Fibroblast of pulmonary artery (primary cell): ENCODE results near the gene B4GALNT2.

Experiments used
- DNase-seq: peaks from one replicate; pipeline ENCODE4 v3.0.0-alpha.2; 2010; ENCODE audit warnings: low read depth
- H3K4me3 ChIP-seq: replicated peaks from 2 replicates; pipeline ENCODE4 v1.5.1; 2011; ENCODE audit warnings: low read depth, mild to moderate bottlenecking, control low read depth, low read length, moderate library complexity
- TF ChIP-seq, protein P1 (sequence below): IDR thresholded peaks from 2 replicates; pipeline ENCODE4 v1.5.1; 2011; ENCODE audit warnings: mild to moderate bottlenecking, control low read depth, low read length, inconsistent platforms; ENCODE audit errors: missing control alignments

The B4GALNT2 gene

DNA sequence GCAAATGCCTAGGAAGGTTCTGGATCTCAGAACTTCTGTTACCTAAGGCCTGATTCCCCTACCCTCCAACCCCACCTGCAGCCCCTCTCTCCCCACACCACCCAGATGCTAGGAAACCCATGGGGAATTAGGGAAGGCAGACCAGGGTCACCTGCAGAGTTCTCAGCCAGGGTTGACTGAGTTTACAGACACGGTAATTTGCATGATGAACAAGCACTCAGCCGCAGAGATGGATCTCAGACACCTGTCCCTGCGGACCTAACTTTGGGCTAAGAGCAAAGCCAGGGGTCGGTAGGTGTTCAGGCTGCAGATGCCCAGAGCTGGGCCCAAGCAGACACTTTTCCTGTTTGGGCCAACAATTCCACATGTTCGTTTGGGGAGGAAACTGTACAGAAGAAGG is 80.8 kb downstream of the B4GALNT2 start:
- DNase-seq: no peak
- no peak overlapping the region for H3K4me3 ChIP-seq
- TF ChIP-seq, protein P1, sequence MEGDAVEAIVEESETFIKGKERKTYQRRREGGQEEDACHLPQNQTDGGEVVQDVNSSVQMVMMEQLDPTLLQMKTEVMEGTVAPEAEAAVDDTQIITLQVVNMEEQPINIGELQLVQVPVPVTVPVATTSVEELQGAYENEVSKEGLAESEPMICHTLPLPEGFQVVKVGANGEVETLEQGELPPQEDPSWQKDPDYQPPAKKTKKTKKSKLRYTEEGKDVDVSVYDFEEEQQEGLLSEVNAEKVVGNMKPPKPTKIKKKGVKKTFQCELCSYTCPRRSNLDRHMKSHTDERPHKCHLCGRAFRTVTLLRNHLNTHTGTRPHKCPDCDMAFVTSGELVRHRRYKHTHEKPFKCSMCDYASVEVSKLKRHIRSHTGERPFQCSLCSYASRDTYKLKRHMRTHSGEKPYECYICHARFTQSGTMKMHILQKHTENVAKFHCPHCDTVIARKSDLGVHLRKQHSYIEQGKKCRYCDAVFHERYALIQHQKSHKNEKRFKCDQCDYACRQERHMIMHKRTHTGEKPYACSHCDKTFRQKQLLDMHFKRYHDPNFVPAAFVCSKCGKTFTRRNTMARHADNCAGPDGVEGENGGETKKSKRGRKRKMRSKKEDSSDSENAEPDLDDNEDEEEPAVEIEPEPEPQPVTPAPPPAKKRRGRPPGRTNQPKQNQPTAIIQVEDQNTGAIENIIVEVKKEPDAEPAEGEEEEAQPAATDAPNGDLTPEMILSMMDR: no peak

DNA sequence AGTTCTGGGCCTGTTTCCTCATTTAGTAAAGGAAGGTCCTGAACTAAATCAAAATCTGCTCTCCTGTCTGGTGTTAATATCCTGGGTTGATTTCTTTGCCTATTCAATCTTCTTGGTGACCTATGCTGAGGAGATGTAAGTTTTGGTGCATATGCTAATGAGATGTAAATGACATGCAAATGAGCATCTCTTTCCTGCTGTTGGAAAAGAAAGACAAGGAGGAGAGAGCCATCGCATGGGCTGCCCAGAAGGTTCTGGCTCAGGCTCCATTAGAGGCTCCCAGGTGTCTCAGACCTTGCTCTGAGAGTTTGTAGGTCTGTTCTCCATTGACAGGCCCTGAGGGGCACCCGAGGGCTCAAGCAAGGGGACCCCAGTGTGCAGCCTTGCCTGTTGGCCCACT is 81.3 kb downstream of the B4GALNT2 start:
- no peak for DNase-seq
- no peak overlapping the region for H3K4me3 ChIP-seq
- TF ChIP-seq, protein P1: no peak

DNA sequence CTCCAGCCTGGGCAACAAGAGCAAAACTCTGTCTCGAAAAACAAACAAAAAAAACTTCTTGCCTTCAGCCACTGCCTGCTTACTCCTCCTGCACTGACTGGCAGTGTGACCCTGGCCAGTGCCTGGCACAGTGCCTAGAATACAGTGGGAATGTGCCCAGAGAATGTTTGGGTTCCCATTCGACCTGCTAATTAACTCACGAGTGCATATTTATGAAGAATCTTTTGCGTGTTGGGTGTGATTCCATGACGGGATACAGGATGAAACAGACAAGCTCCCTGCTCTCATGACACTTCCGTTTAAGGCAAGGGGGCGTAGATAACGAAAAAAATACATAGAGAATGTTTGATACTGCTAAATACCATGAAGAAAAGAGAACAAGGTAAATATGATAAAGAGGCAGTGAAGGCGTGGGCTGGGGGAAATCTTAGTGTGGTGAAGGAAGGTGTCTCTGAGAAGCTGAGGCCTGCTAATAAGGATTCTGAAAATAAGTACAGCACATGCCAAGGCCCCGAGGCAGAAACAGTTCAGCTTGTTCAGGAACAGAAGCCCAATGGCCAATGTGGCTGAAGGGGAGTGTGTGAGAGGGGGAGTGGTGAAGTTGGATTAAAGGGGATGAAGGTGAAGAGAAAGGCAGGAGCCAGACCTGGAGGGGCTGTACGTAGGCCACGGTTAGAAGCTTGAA is 82.2 kb downstream of the B4GALNT2 start:
- no peak for DNase-seq
- TF ChIP-seq, protein P1: no peak
- no peak overlapping the region for H3K4me3 ChIP-seq

DNA sequence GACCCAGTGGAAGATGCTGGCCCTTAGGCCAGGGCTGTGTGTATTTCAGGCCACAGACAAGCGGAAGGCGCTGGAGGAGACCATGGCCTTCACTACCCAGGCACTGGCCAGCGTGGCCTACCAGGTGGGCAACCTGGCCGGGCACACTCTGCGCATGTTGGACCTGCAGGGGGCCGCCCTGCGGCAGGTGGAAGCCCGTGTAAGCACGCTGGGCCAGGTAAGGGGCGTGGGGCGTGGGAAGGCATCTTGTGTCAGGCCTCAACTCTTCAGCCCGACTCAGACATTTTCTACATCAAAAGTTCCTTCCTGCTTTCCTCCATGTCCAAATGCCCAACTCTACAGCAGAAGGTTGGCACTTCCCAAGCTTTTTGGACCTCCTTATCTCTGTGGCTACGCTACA is 83.9 kb downstream of the B4GALNT2 start:
- TF ChIP-seq, protein P1: no peak
- DNase-seq: no peak
- H3K4me3 ChIP-seq: no peak overlapping the region

DNA sequence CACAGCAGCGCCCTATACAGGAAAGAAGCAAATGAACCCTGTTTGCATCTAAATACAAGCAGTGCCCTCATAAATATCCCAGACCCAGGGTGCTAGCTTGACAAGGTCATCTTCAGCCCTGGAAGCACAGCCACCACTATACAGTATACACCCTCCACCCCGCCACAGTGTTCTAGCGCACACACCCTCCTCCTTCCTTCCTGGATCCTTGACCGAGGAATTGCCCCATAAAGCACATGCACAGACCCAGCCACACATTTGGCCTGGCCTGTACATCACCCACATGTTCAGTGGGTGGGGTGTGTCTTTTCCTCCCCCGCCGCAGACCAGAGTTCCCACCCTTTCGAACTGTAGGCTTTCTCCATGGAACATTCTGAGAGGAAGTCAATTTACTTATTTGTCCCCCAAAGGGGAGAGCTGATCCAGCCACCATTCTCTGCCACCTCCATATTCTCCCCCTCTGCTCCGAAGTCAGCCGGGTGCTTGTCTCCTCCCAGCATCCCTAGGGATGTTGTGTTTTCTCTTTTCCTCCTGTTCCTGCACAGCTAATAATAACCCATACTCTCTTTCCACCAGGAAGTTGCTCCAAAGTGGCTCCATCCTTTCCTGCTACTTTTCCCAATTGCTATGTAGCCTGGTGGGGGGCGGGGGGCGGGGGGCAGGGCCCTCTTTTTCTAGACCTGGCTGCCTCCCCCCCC is 84.5 kb downstream of the B4GALNT2 start:
- H3K4me3 ChIP-seq: no peak overlapping the region
- TF ChIP-seq, protein P1: no peak

DNA sequence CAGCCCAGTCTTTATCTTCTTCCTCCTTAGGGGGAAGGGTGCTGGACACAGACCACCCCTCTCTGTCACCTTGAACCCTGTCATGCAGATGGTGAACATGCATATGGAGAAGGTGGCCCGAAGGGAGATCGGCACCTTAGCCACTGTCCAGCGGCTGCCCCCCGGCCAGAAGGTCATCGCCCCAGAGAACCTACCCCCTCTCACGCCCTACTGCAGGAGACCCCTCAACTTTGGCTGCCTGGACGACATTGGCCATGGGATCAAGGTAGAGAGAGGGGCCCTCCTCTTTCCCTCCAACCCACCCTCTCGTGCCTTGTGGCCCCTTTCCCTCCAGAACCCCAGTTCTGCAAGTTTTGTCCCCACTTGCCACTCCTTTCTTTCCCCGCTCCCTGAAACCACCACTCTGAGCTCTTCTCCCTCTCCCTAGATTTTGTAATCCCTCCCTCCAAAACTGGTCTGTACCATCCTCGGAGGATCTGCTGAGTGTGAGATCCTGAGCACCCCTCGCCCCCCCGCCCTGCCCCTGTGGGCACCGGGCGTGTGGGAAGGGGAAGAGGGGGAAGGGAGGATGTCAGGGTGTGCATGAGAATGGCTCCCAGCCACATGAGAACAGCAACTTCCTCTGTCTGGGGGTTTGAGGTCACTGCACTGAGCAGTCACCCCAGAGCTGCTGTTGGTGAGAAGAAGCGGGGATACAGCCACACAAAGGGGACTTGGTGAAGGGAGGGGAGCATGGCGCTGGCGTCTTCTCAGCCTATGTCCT is 85.3 kb downstream of the B4GALNT2 start:
- DNase-seq: no peak
- TF ChIP-seq, protein P1: no peak
- no peak overlapping the region for H3K4me3 ChIP-seq

More for the DNA sequence above, 84.5 kb downstream of the B4GALNT2 start:
- no peak for DNase-seq
